Osteoblast (primary cell): ENCODE data around the gene SVOPL. TPM values are rescaled to one million over a fixed set of nuclear protein-coding genes. Genes with fewer than 3 reads are reported as not detected.

Source experiments
- DNase-seq: peaks from one replicate; pipeline ENCODE4 v3.0.0; 2011; ENCODE audit warnings: low spot score, mixed read lengths; ENCODE audit not compliant: insufficient read length; ENCODE audit errors: missing footprints
- H2AFZ ChIP-seq: 2 replicates; pipeline ENCODE4 v1.6.0; 2011; ENCODE audit warnings: mild to moderate bottlenecking, low read length
- H3K27ac ChIP-seq: 2 replicates; pipeline ENCODE4 v1.5.1; 2011; ENCODE audit warnings: mild to moderate bottlenecking, low read depth, low read length, moderate library complexity
- H3K27me3 ChIP-seq: 2 replicates; pipeline ENCODE4 v1.6.0; 2012; ENCODE audit warnings: mild to moderate bottlenecking, control low read depth, inconsistent platforms, low read length, moderate library complexity; ENCODE audit not compliant: insufficient read depth
- H3K36me3 ChIP-seq: 2 replicates; pipeline ENCODE4 v1.5.1; 2011; ENCODE audit warnings: mild to moderate bottlenecking, low read length, control low read depth, moderate library complexity; ENCODE audit not compliant: insufficient read depth
- H3K4me1 ChIP-seq: 2 replicates; pipeline ENCODE4 v1.5.1; 2011; ENCODE audit warnings: mild to moderate bottlenecking, low read length, control low read depth, moderate library complexity; ENCODE audit not compliant: insufficient read depth
- H3K4me2 ChIP-seq: 2 replicates; pipeline ENCODE4 v1.6.0; 2011; ENCODE audit warnings: mild to moderate bottlenecking, low read length; ENCODE audit not compliant: insufficient read depth
- H3K4me3 ChIP-seq: fragments of 200-600 bp; sonication (generic); 3 replicates; pipeline ENCODE4 v1.5.1; 2012; ENCODE audit warnings: mild to moderate bottlenecking, low read length, inconsistent platforms; ENCODE audit not compliant: insufficient read depth
- H3K79me2 ChIP-seq: 2 replicates; pipeline ENCODE4 v1.6.0; 2012; ENCODE audit warnings: mild to moderate bottlenecking, low read length, control low read depth, inconsistent platforms; ENCODE audit not compliant: insufficient read depth
- H3K9me3 ChIP-seq: 2 replicates; pipeline ENCODE4 v1.5.1; 2011; ENCODE audit warnings: low read depth, low read length, control low read depth
- H4K20me1 ChIP-seq: 2 replicates; pipeline ENCODE4 v1.6.0; 2012; ENCODE audit warnings: mild to moderate bottlenecking, low read length, control low read depth; ENCODE audit not compliant: insufficient read depth
- CTCF ChIP-seq: IDR thresholded peaks from 2 replicates; pipeline ENCODE4 v1.5.1; 2011; ENCODE audit warnings: mild to moderate bottlenecking, low read depth, low read length, moderate library complexity; ENCODE audit errors: extremely low read depth
- total RNA-seq: library from RNA; depleted of rRNA; stranded (reverse); fragments of >200 nt; gene quantifications from 2 replicates; pipeline ENCODE4 v1.2.3, GENCODE V29; 2012

Gene SVOPL
- total RNA-seq, 1 donor: not detected

DNA sequence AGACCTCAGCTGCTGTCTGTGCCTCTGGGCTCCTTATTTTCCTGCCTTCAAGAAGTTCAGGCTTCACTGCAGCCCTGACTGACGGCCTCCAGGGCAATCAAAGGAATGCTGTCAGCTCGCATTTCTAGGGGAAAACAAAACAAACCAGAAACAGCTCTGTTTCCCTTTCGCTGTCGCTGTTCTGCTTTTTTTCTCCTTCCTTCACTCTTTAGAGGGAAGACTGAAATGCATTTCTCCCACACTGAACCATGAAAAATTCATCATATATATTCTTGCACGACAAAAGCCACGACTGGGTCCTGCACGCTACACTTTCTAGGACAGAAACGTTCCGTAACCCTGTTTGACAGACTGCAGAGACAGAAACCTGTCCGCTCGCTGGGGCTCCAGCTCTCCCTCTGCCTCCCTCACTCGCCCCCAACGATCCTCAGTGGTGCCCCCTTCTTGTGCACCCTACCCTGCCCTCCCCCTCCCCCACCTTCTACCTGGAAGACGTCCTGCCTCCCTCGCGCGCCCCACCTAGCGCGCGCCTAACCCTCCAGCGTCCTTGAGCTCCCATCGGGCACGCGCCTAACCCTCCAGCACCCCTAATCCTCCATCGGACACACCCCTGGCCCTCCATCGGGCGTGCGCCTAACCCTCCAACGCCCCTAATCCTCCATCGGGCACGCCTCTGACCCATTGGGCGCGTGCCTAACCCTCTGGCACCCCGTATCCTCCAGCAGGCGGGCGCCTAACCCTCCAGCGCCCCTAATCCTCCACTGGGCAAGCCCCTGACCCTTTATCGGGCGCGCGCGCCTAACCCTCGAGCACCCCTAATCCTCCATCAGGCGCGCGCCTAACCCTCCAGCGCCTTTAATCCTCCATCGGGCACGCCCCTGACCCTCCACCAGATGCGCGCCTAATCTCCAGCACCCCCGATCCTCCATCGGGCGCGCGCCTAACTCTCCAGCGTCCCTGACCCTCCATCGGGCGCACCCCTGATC is 37.1 kb downstream of the SVOPL start:
- H3K4me1 ChIP-seq: no peaks in the 10 kb centered on the region
- peak overlapping the region; percentile 80 for H3K4me2 ChIP-seq
- H2AFZ ChIP-seq: peak overlapping the region; percentile 70
- H3K79me2 ChIP-seq: no peaks in the 10 kb centered on the region
- H3K27me3 ChIP-seq: peaks cover 2% of the 10 kb centered on the region
- H3K36me3 ChIP-seq: no peaks in the 10 kb centered on the region
- no peak for TF ChIP-seq CTCF
- DNase-seq: no peak
- peak overlapping the region; percentile 60 for H3K4me3 ChIP-seq
- H3K27ac ChIP-seq: no peak overlapping the region
- H4K20me1 ChIP-seq: no peaks in the 10 kb centered on the region
- H3K9me3 ChIP-seq: no peaks in the 10 kb centered on the region

DNA sequence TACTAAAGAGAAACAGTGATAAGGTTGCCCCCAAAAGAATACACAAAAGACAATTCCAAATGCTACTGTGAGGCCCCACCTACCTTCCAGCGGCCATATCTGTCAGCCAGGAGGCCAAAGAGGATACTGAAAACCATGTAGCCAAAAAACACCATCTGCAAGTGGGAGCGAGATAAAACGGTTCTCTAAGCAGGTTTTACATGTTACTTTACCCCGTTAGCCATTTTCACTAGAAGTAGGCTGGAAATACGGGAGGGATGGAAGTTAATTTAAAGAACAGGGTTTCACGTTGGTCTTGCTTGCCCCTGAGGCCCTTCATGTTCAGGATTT is 38.2 kb downstream of the SVOPL start:
- DNase-seq: no peak
- no peak overlapping the region for H3K4me2 ChIP-seq
- no peaks in the 10 kb centered on the region for H4K20me1 ChIP-seq
- no peaks in the 10 kb centered on the region for H3K79me2 ChIP-seq
- no peaks in the 10 kb centered on the region for H3K36me3 ChIP-seq
- H3K4me1 ChIP-seq: no peaks in the 10 kb centered on the region
- H3K27me3 ChIP-seq: peaks cover 2% of the 10 kb centered on the region
- no peak for TF ChIP-seq CTCF
- no peak overlapping the region for H2AFZ ChIP-seq
- no peak overlapping the region for H3K4me3 ChIP-seq
- H3K9me3 ChIP-seq: no peaks in the 10 kb centered on the region
- no peak overlapping the region for H3K27ac ChIP-seq

- H4K20me1 ChIP-seq: no peaks in the 10 kb centered on the region
- H3K4me1 ChIP-seq: no peaks in the 10 kb centered on the region
- no peaks in the 10 kb centered on the region for H3K79me2 ChIP-seq
- DNase-seq: no peak
- no peaks in the 10 kb centered on the region for H3K9me3 ChIP-seq
- no peak overlapping the region for H2AFZ ChIP-seq
- no peak overlapping the region for H3K27ac ChIP-seq
- peaks cover 2% of the 10 kb centered on the region for H3K27me3 ChIP-seq
- no peaks in the 10 kb centered on the region for H3K36me3 ChIP-seq
- no peak for TF ChIP-seq CTCF
- H3K4me2 ChIP-seq: no peak overlapping the region
- H3K4me3 ChIP-seq: no peak overlapping the region
Measured at GRCh38 chr7:138662076-138662990, 38.8 kb downstream of the SVOPL start.
